GM03348 (cell line): ENCODE measurements around the gene PSD.

Source experiments
- DNase-seq: peaks from one replicate; pipeline ENCODE4 v3.0.0; 2012; ENCODE audit warnings: low spot score

The PSD gene

DNA sequence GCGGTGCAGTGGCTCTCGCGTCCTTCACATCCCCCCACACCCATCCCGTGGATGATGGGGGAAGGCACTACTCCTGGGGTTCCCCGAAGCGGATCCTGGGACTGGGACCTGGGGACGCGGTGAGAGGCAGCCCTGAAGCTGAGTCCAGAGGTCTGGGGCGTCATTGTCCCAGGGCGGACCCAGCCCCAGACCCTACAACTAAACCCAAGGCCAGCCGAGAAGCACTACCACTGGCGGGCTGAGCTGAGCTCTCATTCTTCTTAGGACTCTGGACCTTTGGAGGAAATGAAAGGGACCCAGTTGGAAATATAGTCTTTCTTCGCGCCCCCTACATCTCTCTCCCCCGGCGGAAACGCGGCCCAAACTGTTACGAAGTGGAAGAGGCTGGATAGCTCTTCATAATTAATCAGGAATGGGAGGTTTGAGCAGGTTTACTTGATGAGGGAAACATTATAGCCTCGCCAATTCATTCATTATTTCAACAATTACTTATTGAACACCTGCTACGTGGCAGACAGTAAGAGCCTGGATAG lies 1.7 kb upstream of the PSD start:
- no peak for DNase-seq

GRCh38 chr10:102419269-102420180 lies 940 bp upstream of the PSD start:
- DNase-seq = peak; percentile 79

- DNase-seq = no peak
These were observed 1.9 kb downstream of the PSD start for GRCh38 chr10:102416695-102417094.

DNA sequence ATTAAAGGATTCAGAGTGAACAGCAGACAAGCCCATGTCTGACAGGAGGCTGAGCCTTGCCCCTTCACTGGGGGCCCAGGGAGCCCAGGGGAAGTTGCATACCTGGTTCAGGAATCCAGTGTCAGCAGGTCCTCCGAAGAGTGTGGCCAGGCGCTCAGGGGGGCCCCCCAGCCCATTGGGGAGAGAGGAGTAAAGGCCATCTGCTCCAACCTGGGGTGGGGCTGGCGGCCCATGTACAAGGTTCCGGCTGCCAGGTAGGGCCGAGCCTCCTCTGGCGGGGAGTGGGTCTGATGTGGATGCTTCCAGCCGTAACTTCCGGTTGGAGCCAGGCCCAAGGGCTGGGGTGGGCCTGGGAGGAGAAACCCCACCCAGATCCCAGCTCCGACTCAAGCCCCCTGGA lies 2.3 kb downstream of the PSD start:
- DNase-seq = no peak

DNA sequence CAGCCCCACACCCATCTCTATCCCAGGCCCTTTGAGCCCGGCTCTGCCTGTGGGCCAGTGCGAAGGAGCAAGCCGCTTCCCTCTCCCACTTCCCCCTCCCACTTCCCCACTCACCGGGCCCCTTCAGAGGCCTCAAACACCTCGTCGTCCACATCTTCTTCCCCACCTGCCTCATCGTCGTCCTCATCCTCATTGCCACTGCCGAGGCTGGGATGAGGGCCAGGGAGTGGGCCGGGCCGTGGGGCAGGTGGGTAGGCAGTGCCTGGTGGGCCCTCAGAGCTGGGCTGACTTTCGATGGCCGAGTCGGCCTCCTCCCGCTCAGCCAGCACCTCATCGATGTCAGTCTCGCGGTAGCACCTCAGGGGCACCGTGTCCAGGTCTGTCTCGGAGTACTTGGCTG lies 3.8 kb downstream of the PSD start:
- no peak for DNase-seq

GRCh38 chr10:102413806-102414561 lies 4.6 kb downstream of the PSD start:
- no peak for DNase-seq

- no peak for DNase-seq
These were observed 5.4 kb downstream of the PSD start for GRCh38 chr10:102413053-102413705.

- DNase-seq = no peak
These were observed 6.3 kb downstream of the PSD start for GRCh38 chr10:102412293-102412692.

GRCh38 chr10:102411341-102412255 lies 7.0 kb downstream of the PSD start:
- DNase-seq = no peak

- DNase-seq = no peak
These were observed 8.0 kb downstream of the PSD start for GRCh38 chr10:102410429-102411073.

DNA sequence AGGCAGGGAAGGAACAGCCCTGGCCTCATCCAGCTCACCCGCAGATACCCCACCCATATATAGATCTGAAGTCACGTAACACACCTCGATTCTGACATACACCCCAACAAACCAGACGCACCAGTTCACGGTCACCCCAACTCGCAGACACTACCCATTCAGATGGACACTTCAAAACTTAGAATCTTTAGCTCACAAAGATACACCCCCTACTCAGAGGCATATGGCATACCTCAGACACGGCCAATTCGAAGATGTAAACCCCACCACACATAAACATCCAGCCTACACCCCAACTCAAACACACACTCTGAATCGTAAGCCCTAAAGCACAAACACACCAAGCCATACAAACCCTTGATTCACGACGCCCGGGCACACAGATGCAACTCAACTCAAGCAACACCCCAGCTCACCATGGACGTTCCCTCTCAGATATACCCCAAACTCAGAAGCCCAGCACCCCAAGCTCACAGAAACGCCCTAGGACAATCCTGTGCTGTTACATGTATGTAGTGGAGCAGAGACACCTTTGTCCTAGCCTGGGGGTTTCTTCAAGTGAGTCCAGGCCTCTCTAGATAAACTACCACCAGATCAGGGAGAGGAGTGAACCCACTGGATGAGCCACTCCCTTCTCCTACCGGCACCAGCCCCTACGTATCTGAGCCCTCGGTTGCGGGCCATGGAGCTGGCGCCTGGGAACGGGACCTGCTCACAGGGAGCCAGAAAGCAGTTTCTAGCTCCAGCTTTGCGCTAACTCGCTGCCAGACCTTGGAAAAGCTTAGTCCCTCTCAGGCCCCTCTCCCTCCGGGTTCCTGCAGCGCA lies 8.8 kb downstream of the PSD start:
- DNase-seq = no peak

DNA sequence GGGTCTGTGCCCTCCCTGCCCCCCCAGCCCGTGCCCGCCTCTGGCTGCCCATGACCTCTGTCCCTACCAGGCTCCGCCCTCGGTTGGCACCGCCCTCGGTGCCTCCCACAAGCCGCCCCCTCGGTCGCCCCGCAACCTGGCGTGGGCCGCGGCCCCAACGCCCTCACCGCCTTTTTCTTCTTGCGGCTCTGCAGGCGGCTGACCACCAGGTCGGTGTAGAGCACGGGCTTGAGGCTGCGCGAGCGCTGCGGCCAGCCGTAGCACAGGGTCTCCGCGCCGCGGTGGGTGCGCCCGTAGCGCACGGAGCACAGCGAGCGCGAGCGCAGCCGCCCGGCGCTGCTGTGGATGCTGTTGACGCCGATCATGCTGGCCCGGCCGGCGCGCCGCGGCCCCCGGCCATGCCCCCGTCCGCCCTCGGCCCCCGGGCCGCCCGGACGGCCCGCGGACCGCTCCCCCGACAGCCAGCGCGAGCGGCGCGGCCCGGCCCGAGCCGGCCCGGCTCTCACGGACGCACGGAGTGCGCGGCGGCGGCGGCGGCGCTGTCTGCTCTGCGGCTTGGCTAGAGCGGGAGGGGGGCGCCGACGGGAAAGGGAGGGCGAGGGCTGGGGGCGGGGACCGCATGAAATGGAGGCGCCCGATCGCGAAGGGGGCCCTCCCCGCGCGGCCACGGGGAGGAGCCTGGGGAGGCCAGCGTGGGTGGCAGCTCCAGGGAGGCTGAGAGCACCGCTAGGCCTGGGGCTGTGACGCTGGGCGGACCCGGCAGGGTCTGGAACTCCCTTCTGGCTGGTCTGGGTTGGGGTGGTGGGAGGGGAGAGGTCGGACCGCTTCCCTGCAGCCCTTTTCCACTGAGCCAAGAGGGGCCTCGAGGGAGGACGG lies 9.6 kb downstream of the PSD start:
- DNase-seq = peak; percentile 50

- no peak for DNase-seq
These were observed 10.4 kb downstream of the PSD start for GRCh38 chr10:102408131-102408727.

DNA sequence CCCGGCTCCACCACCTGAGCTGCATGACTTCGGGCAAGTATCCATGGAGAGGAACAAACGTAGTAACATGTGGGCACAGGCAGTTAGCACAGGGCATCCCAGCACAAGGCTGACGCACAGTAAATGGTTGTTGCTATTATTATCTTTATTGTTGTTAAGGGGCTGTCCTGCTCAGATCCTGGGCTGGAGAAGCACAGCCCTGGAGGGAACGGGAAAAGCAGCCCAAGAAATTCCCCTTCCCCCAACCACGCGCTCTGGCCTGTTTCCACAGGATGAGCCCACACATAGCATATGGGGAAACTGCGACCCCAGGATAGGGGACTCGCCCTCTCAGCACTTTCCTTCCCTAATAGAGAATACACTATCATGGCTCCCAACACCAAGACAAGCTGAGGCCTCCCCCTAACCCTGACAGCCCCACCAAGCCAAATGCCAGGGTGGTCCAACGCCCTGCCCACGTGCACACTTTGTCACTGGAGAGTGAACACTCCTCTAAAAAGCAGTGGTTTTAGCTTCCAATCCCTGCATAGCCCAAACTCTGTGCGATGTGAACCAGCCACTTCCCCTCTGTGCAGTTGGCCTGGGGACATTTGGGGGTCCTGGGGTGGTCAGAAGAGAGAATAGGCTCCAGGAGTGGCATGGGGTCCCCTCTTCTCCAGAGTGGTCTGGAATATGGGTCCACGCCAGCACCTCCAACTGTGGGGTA lies 11.0 kb downstream of the PSD start:
- no peak for DNase-seq

- DNase-seq = no peak
These were observed 11.8 kb downstream of the PSD start for GRCh38 chr10:102406815-102407214.

- DNase-seq = no peak
These were observed 13.0 kb downstream of the PSD start for GRCh38 chr10:102405632-102406031.

GRCh38 chr10:102405108-102405571 lies 13.4 kb downstream of the PSD start:
- no peak for DNase-seq
